Cardiac septum (tissue), 1 donor: ENCODE measurements around the gene USP6NL. TPM values are rescaled to one million over a fixed set of nuclear protein-coding genes. Genes with fewer than 3 reads are reported as not detected.
"Not testable (repeated sequence)": the region's sequence is repeated elsewhere in the genome, so short reads cannot be mapped to it uniquely, and the experiment has no call there.

Experiments
- DNase-seq: peaks from one replicate; pipeline ENCODE4 v3.0.0-alpha.2; 2020; ENCODE audit warnings: low spot score
- intact Hi-C: fragments of 100-400 bp; cut with DNase I; formaldehyde crosslinking; loops from one replicate; pipeline ENCODE4 v1.14.0; 2022
- long read RNA-seq: library from polyadenylated mRNA; unstranded; transcript quantifications from one replicate; pipeline ENCODE4 v2.0.0, GENCODE V29; 2021
- total RNA-seq: library from RNA; stranded (reverse); fragmentation: NEBNext Ultra II Directional; extraction: Animal tissue kit (Norgen Biotek cat#: 25700); gene quantifications from one replicate; pipeline ENCODE4 v1.2.1, GENCODE V29; 2021
- donor health status: DM: no; HTN: no; CAD: no.

USP6NL gene
- 10.5 TPM for total RNA-seq
- long read RNA-seq, full-length matches to known transcripts, result 2 of 13 reads
- long read RNA-seq, partial matches to known transcripts, result 3 of 13 reads
- long read RNA-seq, other reads (novel, unspliced or antisense), result 8 of 13 reads

DNA sequence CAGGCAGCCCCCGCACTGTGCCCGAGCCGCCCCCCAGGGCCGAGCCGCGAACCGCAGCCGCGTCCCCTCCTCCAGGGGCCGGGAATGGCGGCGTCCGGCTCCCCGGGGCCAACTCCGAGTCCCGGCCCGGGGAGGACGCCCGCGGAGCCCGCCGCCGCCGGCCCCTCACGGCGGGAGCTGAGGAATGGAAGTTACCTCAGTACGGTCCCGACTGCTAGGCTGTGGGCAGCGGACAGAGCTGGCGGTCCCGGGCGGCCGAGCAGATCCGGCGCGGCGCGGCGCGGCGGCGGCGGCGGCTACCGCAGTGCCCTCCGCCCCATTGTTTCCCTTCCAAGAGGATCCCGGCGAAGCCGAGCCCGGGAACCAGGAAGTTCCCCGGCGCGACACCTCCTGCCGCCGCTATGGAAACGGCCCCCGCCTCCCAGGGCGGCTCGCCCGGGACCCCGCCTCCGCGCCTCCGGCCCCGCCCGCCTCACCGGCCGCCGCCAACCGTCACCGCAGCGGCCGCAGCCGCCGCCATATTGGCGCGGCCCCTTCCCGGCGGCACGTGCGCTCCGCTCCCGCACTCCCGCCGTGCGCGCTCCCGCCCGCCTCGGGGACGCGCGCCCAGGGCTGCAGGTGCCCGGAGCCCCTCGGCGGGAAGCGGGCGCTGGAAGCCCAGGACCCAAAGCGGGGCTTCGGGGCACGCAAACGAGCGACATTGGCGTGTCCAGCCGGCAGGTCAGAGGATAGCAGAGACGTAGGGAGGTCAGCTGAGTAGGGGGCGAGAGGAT lies at the start of gene USP6NL:
TSS of gene USP6NL (minus strand) at position 403 of the 773 bp plus-strand sequence. CDS start 14,016 bp downstream, outside the sequence.
- intact Hi-C loops, result loop anchor here (5.0 kb wide), 2 partner anchors 71 to 89 kb away; no protein-coding TSS in a partner anchor
- peak; percentile 96 for DNase-seq

DNA sequence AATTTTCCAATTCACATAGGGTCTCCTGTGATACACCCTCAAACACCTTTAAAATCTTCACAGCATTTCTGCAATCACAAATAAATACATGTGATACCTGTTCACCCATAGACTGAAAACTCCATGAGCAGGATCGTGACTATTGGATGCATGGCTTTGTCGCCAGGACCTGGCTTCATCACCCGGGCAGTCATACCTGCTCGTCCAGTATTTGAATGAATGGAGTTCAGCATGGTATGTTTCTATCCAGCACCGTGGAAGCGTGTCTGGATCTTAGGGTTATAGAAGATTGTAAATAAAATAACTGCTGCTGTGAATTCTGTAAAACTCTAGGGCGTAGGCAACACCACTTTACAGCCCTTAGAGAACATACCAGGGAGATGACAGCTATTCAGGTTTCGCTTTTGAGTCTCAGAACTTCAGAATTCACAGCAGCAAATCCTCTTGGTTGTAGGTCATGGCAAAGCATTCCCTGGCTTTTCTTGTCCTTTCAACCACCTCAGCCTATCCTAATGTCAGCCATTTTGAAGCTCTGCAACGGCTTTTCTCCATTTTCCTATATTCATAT lies 47.4 kb upstream of the USP6NL start:
- intact Hi-C loops, result no loop called here
- DNase-seq, result no peak

DNA sequence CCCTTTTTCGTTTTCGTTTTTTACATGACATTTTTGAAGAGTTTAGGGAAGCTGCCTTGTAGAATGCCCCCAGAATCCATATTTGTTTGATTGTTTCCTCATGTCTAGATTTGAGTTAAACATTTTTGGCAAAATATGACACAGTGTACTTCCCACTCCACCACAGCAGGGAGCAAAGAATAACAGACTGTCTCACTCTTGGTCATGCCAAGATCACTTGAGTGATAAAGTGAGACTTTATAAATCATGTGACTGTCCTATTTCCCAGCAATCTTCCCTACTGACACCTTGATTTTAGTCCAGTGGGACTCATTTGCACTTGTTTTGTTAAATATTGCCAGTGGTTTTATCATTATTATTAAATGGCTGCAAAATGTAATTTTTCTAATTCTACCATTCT lies 44.4 kb upstream of the USP6NL start:
- DNase-seq, result no peak
- intact Hi-C loops, result no loop called here

DNA sequence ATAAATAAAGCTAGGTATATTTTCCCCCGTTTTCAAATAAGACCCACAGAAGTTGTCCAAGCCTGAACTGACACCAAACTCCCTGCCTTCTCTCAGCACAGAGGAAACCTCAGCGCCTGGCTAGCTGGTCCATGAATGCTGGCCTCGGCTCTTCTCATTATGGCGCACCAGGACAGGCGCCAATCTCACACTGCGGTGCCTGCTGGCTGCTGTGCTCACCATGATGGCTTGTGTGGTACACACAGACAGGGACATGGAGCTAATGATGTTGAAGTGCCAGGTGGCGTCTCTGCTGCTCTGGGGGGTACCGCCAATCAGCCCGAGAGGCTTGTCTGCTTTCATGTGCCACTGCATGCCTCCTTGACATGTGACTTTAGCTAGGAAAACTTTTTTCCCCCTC lies 43.2 kb upstream of the USP6NL start:
- no peak for DNase-seq
- intact Hi-C loops, result no loop called here

DNA sequence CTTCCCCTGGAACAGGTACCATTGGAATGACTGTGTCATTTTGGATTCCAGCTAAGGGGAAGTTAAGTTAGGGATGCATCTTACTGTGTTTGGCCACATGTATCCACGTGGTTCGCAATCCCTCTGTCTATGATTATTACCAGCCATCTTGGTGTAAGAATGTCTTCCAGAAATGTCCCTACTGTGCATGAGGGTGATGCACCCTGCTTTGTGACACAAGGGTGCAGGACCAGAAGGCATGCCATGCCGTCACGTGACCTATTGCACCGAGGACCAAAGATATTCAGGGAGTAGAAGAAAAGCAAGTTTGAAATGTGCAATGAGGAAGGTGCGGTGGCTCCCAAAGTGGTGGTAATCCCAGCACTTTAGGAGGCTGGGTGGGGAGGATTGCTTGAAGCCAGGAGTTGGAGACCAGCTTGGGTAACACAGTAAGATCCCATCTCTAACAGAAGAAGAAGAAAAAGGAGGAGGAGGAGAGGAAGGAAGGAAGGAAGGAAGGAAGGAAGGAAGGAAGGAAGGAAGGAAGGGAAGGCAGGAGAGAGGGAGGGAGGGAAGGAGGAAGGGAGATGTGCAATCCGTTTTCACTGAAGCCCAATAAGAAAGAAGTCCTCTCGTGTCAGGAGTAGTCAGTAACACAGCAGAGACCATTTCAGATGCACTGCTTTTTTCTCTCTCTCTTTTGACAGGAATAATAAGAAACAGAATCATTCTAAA lies 42.5 kb upstream of the USP6NL start:
- intact Hi-C loops, result no loop called here
- no peak for DNase-seq

DNA sequence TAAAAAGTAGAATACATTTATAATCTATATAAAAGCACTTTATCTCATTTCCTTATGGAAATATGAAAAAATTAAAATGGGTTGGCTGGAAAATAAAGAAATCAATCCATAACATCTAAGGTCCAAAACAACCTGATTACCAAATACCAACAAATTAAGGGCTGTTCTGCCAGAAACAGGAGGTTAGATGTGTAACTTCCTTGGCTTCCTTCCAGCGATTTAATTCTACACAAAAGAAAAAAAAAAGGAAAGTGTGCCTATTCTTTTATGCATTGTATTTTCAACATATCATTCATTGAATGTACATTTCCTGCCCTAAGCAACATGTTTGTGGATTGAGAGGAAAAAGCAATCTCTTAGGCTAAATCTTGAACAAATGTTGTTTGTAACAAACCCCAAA lies 36.2 kb upstream of the USP6NL start:
- intact Hi-C loops, result no loop called here
- no peak for DNase-seq

DNA sequence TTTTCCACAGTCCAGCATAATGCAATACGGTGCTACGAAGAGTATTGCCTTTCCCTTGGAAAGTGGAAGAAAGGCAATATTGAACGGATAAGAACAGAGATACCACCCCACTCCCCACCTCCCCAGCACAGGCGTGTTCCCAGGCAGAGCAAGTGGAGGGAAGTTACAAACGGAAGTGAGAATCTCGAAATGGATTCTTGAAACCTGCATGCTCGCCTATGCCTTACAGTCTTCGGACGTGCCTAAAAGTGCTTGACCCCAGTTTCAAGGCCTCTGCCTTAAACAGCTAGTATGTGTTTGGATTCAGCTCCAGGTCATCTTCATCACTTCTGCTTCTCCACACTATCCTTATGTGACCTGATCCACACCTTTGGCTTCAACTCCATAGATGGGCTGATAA lies 35.0 kb upstream of the USP6NL start:
- no peak for DNase-seq
- intact Hi-C loops, result no loop called here

DNA sequence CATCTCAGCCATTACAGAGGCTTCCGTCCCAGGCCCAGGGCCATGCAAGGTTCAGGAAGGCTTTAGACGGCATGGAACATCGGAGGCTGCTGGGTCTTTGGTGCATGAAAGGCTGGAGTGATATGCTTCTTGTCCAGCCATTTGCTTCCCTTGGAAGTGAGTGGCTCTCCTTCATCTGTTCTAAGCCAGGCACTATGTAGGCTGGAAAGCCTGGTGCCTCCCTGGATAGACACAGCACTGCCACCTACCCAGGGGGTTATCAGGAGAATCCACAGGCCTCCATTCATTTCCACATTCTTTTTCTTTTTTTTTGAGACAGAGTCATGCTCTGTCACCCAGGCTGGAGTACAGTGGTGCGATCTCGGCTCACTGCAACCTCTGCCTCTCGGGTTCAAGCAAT lies 31.6 kb upstream of the USP6NL start:
- intact Hi-C loops, result no loop called here
- no peak for DNase-seq

DNA sequence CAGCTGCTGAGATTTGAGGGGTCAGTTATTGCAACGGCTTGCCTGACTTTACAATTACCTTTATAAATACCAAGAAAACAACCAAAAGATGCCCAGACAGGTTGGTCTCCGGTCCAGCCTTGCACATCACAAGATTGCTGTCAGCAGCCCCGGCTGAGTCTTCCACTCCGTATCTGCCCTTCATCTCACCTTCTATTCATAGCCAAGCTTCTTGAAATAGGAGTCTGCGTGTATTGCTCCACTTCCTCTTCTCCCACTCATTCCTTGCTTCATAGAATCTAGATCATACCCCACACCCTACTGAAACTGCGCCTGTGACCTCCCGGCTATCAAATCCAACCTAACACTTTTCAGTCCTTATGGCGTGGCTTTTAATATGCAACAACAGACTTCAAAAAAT lies 31.1 kb upstream of the USP6NL start:
- intact Hi-C loops, result no loop called here
- DNase-seq, result no peak

DNA sequence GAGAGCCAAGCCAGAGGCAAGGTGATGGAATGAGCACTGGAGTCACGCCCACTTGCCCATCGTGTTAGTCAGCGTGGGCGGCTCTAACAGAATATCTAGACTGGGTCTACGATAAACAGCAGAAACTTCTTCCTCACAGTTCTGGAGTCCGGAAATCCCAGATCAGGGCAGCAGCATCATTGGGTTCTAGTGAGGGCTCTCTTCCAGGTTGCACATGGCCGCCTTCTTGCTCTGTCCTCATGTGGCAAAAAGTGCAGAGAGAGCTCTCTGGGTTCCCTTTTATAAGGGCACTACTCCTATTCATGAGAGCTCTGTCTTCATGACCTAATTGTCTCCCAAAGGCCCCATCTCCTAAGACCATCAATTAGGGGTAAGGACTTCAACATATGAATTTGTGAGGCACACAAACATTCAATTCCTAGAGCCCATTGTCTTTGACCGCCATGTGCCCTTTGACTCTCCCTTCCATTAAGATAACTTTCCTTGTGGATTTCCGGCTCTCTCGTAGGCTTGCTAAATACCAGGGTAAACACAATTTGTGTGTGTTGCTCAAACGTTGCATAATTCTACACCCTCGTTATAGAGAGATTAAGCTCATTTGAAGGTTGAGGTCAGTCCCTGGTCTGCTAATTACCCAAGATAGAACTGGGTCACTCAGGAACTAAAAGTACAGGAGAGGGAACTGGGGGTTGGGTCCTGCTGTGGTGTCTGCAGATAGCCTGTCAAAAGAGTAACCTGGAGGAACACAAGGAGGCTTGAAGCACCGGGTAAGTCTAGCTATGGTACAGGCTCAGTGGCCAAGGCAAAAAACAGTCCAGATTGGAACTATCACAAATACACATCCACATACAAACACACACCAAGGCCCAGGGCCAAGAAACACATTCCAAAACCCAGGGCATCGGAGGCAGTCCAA lies 28.7 kb upstream of the USP6NL start:
- DNase-seq, result no peak
- intact Hi-C loops, result no loop called here

DNA sequence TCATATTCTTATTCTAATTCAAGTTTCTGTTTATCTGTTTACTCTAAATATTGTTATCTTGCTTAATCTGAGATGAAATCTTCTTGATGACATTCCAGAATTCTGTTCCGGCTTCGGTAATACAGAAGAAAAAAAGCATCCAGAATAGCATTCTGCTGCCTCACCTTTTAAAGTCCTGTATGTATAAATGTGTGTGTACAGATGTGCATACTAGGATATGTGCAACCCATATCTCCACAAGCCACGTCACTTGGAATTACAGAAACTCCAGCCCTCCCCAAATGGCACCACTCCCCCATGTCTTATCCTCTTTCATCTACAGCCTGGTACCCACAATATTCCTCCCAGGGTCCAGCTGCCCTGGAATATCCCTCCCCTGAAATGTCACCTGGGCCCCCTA lies 27.9 kb upstream of the USP6NL start:
- DNase-seq, result no peak
- intact Hi-C loops, result no loop called here

DNA sequence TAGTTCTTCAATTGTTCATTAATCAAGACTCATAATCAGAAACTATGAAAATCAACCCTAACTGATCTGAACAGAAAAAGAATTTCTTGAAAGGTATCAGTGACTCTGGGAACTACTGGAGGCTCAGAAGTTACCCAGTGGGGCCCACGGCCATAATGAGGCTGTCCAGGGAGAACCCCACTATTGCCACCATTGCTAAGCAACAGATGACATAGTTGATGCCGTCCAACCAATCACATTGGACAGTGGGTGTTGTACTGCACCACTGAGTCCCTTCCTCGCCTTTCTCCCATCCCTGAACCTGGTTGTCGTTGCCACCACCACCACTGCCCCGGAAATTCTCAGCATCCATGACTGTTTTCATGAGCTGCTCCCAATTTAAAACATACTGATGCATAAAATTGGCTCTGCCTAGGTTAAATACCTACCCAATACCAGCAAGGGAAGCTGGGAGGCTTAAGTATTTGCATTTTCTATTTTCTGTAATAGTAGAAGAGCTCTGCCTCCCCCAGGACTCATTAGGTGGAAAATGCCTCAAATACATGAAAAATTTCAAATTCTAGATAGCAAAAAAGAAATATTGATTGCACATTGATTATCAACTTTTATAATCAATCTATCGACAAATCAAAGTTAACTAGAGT lies 26.7 kb upstream of the USP6NL start:
- intact Hi-C loops, result no loop called here
- DNase-seq, result no peak

DNA sequence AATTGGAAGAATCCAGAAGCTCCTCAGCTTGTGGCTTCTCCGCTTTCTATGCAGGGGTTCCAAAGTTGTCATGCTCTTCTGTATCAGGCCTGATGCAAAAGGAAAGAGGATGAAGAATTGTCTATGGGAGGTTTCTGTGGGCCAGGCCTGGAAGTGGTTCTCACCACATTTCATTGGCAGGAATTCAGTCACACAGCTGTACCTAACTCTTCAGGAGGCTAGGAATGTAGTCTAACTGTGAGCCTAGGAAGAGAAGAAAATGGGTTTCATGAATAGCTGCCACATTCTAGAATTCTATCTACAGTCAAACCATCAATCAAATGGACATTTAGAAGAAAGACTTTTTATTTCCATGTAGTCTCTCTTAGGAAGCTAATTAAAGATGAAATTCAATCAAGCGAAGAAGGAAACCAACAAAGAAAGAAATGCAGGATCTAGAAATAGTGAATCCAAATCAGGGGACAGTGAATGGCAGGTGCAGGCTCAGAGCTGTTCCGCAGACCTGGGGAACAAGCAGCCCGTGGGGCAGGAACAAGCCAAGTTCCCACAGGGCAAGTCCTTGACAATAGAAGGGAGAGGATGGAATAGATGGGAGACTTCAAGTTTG lies 25.4 kb upstream of the USP6NL start:
- intact Hi-C loops, result no loop called here
- no peak for DNase-seq

DNA sequence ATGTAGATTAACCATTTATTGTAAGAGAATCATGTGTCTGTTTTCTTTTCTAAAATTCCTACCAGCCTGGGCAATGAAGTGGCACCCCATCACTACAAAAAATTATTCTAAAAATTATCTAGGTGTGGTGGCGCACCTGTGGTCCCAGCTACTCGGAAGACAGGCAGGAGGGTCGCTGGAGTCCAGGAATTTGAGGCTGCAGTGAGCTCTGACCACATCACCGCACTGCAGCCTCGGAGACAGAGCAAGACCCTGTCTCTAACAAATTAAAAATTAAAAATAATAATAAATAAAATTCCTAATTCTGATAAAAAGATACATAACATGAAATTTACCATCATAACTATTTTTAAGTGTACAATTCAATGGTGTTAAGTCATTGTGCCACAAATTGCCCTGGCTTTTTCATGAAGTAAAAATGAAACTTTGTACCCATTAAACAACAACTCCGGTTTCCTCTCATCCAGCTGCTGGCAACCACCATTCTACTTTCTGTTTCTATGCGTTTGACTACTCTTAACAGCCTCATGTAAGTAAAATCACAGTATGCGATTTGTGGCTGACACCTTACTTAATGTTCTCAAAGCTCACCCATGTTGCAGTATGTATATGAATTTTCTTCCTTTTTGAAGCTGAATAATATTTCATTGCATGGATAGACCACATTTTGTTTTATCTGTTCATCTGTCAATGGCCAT lies 20.6 kb upstream of the USP6NL start:
- DNase-seq, result no peak
- intact Hi-C loops, result no loop called here

DNA sequence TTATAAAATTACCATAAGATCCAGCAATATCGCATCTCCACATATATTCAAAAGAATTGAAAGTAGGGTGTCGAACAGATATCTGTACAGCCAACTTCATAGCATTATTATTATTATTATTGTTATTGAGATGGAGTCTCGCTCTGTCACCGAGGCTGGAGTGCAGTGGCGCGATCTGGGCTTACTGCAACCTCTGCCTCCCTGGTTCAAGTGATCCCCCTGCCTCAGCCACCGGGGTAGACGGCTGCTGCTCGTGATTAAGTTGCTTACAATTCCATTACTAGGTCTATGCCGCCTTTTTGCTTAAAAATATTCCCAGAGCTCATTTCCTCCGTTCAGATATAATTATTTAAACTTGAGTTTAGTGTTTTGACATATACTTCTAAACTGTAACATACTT lies 19.8 kb upstream of the USP6NL start:
- intact Hi-C loops, result no loop called here

DNA sequence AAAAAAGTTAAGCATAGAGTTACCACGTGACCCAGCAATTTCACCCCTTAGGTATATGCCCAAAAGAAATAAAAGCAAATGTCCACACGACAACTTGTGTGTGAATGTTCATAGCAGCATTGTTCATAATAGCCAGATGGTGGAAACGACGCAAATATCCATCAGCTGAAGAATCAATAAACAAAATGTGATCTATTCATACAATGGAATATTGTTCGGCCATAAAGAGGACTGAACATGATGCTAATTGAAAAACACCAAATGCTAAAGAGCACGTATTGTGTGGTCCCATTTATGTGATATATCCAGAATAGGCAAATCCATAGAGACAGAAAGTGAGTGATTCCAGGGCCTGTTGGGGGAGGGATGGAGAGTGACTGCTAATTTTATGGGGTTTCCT lies 18.3 kb upstream of the USP6NL start:
- no peak for DNase-seq
- intact Hi-C loops, result no loop called here

More for the DNA sequence above, 19.8 kb upstream of the USP6NL start:
- DNase-seq, result no peak

DNA sequence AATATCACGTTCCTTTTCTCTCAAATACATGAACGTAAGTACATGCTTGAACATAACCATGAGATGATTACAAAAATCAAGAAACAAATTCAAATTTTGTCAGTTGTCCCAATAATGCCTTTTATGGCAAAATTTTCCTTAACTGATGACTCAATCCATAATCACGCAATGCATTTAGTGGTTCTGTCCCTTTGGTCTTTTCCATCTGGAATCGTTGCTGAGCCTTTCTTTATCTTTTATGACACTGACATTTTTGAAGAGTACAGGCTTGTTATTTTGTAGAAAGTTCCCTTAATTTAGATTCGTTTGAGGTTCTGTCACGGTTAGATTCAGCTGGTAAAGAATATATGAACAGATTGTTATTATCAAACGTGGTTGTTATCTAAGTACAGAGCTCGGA lies 16.5 kb upstream of the USP6NL start:
- DNase-seq, intact Hi-C loops: not testable (repeated sequence)

DNA sequence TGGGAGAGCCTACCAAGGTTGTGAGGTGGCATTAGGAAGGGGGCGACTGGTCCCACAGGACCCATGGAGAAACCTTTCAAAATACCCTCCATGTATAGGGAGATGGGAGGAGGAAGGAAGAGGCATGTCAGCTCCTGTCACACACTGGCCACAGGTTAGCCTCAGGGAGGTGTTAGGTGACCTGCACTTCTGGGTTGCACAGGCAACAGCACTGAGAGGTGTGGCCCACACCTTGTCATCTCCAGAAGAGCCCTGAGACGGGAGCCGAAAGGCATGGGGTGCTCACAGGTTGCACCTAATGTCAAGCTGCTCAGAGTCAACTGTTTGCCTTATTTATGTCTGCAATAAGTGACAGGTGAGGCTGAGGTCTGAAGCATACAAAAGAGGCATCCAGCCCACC lies 14.6 kb upstream of the USP6NL start:
- no peak for DNase-seq
- intact Hi-C loops, result no loop called here
